Ovary (tissue), 9 donors: ENCODE data around the gene BRINP3. TPM values are rescaled to one million over a fixed set of nuclear protein-coding genes. Genes with fewer than 3 reads are reported as not detected.

Source experiments
- DNase-seq, 5 donors: peaks; one replicate each; pipeline ENCODE4 v3.0.0-alpha.2; 2019 to 2020
- H3K27ac ChIP-seq, 2 donors: fragments of 200-600 bp; one replicate each; pipeline versions ENCODE4 v1.5.1 to v1.8.0; 2019 to 2022
- H3K27me3 ChIP-seq: fragments of 200-600 bp; one replicate; pipeline ENCODE4 v1.8.0; 2022
- H3K36me3 ChIP-seq: fragments of 200-600 bp; sonication (generic); one replicate; pipeline ENCODE4 v1.5.1; 2019
- H3K4me1 ChIP-seq: one replicate; pipeline ENCODE4 v1.8.1; 2013; ENCODE audit warnings: mild to moderate bottlenecking, moderate library complexity; ENCODE audit not compliant: insufficient read depth
- H3K4me3 ChIP-seq: fragments of 200-600 bp; sonication (generic); one replicate; pipeline ENCODE4 v1.5.1; 2017
- H3K9me3 ChIP-seq, 2 donors: fragments of 200-600 bp in 1 of 2; sonication (generic) in 1 of 2; one replicate each; pipeline versions ENCODE4 v1.5.1 to v1.8.1; 2013 to 2019; ENCODE audit warnings: mild to moderate bottlenecking in 1 of 2, moderate library complexity in 1 of 2
- EP300 ChIP-seq: sonication (generic); formaldehyde crosslinking; IDR thresholded peaks from one replicate; pipeline ENCODE4 v1.6.1; 2017; ENCODE audit warnings: antibody characterized with exemption
- POLR2A ChIP-seq: fragments of 450-650 bp; IDR thresholded peaks from one replicate; pipeline ENCODE4 v1.6.1; 2017; ENCODE audit warnings: antibody characterized with exemption, mild to moderate bottlenecking, moderate library complexity
- WGBS, 3 donors: extraction: QIAGEN DNeasy Blood & Tissue Kit in 1 of 3; methylation state at CpG; one replicate each; pipeline versions ENCODE4 v1.1.5 to v1.1.7; 2013 to 2017; 5-methylcytosine and 5-hydroxymethylcytosine counted together
- intact Hi-C, 4 donors: fragments of 100-400 bp; cut with DNase I; formaldehyde crosslinking; loops; one replicate each; pipeline versions ENCODE4 v1.11.0 to v1.15.1; 2022 to 2023
- polyA plus RNA-seq, 2 donors: library from polyadenylated mRNA; stranded (reverse); fragments of 200-250 nt in 1 of 2; fragments of 350-450 nt in 1 of 2; fragmentation: Illumina TruSeq in 1 of 2; extraction: RNeasy Lipid Tissue Mini Kit (QIAGEN cat#74804) in 1 of 2; gene quantifications; one replicate each; pipeline ENCODE4 v1.2.3, GENCODE V29; 2013 to 2014
- total RNA-seq, 7 donors: library from RNA; depleted of rRNA in 2 of 7; stranded (reverse); fragments of >200 nt in 2 of 7; fragmentation: NEBNext Ultra II Directional in 3 of 7; extraction: Animal tissue kit (Norgen Biotek cat#: 25700) in 3 of 7; gene quantifications; one replicate each; pipeline versions ENCODE4 v1.1.0 to v1.2.4, GENCODE V29; 2016 to 2023
- TF ChIP-seq, protein P1 (sequence below), 3 donors: fragments of 450-650 bp in 2 of 3; fragments of 200-600 bp in 1 of 3; IDR thresholded peaks; one replicate each; pipeline versions ENCODE4 v1.5.1 to v1.8.0; 2016 to 2022; ENCODE audit warnings: antibody characterized with exemption in 3 of 3, mild to moderate bottlenecking in 1 of 3
- donor health status: DM: no; HTN: no; CAD: no; lungs with moderate emphysema.
- donor health status: DM: no; HTN: no; CAD: no.
- donor health status: Bipolar disorder and iron deficiency.
- donor health status: DM: yes; HTN: yes; CAD: no.
- donor health status: DM: no; HTN: no; CAD: no.
- donor health status: DM: yes; HTN: yes; CAD: no.

BRINP3 gene
- total and polyA plus RNA-seq, 9 donors = 0.08 to 0.52 (median 0.23) TPM; not detected in 5

GRCh38 chr1:190116921-190117320 lies 360.7 kb downstream of the BRINP3 start:
- no peak for DNase-seq
- Histone ChIP-seq H3K36me3 (no peaks in the 10 kb centered on the region), H3K27me3 (no peaks in the 10 kb centered on the region), H3K4me1 (no peaks in the 10 kb centered on the region), H3K9me3 (no peaks in the 10 kb centered on the region), H3K4me3 (no peak overlapping the region), H3K27ac (no peak overlapping the region)
- intact Hi-C loops = no loop called here
- TF ChIP-seq POLR2A = no peak
- TF ChIP-seq EP300 = no peak
- TF ChIP-seq, protein P1, sequence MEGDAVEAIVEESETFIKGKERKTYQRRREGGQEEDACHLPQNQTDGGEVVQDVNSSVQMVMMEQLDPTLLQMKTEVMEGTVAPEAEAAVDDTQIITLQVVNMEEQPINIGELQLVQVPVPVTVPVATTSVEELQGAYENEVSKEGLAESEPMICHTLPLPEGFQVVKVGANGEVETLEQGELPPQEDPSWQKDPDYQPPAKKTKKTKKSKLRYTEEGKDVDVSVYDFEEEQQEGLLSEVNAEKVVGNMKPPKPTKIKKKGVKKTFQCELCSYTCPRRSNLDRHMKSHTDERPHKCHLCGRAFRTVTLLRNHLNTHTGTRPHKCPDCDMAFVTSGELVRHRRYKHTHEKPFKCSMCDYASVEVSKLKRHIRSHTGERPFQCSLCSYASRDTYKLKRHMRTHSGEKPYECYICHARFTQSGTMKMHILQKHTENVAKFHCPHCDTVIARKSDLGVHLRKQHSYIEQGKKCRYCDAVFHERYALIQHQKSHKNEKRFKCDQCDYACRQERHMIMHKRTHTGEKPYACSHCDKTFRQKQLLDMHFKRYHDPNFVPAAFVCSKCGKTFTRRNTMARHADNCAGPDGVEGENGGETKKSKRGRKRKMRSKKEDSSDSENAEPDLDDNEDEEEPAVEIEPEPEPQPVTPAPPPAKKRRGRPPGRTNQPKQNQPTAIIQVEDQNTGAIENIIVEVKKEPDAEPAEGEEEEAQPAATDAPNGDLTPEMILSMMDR (IDR thresholded peaks at IDR 0.05) = no peak

- TF ChIP-seq POLR2A (no peak), EP300 (no peak)
- TF ChIP-seq, protein P1 (IDR thresholded peaks at IDR 0.05) = no peak
- Histone ChIP-seq H3K4me1 (no peaks in the 10 kb centered on the region), H3K36me3 (no peaks in the 10 kb centered on the region), H3K9me3 (no peaks in the 10 kb centered on the region), H3K4me3 (no peak overlapping the region), H3K27ac (no peak overlapping the region), H3K27me3 (no peaks in the 10 kb centered on the region)
- WGBS, 3 donors = 38 to 69% (median 52%) methylated on average over 1 of the region's 1 CpG
- DNase-seq = no peak
- intact Hi-C loops = no loop called here
Observed at GRCh38 chr1:190104961-190105360, 372.7 kb downstream of the BRINP3 start.

DNA sequence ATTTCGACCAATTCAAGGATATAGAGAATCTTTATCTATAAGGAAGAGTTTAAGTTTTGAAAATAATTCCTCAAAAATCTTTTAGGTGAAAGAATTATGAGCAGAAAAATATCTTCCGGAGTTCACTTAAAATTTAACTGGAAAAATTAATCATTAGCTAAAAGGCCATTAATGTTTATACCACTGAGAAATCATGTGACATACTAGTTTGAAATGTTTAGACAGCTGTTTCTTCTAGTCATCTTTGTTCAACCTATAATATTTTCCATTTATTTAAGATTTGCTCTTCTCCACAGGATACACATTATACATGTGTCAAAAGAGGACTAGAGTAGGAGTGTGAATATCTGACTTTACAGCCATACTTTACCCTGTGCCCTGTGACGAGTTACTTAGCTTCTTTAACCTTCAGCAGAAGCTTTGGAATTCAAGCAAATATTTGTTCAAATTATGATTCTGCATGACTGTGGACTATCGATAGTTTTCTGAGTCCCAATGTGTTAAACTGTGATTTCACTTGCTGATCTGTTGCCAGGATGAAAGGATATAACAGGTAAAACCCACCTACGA lies 374.8 kb downstream of the BRINP3 start:
- no peak overlapping the region for H3K4me3 ChIP-seq
- H3K4me1 ChIP-seq = no peaks in the 10 kb centered on the region
- H3K27me3 ChIP-seq = no peaks in the 10 kb centered on the region
- 72 to 79% (median 73%) methylated on average over 5 of the region's 5 CpGs for WGBS, 3 donors
- H3K27ac ChIP-seq = no peak overlapping the region
- intact Hi-C loops = no loop called here
- TF ChIP-seq, protein P1 (IDR thresholded peaks at IDR 0.05) = no peak
- TF ChIP-seq EP300 (no peak), POLR2A (no peak)
- H3K36me3 ChIP-seq = no peaks in the 10 kb centered on the region
- H3K9me3 ChIP-seq = no peaks in the 10 kb centered on the region
- DNase-seq = no peak

DNA sequence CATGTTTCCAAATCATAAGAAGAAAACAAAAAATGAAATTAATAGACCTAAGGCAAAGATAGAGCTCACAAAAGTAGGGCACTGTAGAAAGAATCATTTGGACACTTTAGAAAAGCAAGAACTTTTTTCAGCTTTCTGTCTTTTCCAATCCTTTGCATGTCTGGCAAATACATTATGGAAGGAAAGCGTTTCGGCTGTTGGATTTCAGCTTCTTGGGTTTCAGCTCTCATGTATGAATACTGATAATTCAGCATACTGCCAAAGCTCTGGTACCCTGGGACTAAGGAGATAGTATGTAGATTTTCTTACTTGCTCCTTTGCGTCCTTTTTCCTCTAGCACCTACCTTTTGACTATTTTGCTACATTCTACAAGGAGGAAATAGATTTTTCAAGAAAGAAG lies 375.9 kb downstream of the BRINP3 start:
- TF ChIP-seq, protein P1 (IDR thresholded peaks at IDR 0.05) = no peak
- no peak for TF ChIP-seq POLR2A
- intact Hi-C loops = no loop called here
- H3K27ac ChIP-seq = no peak overlapping the region
- no peaks in the 10 kb centered on the region for H3K9me3 ChIP-seq
- no peaks in the 10 kb centered on the region for H3K4me1 ChIP-seq
- H3K4me3 ChIP-seq = no peak overlapping the region
- 92 to 94% (median 94%) methylated on average over 3 of the region's 3 CpGs for WGBS, 3 donors
- no peaks in the 10 kb centered on the region for H3K36me3 ChIP-seq
- no peak for DNase-seq
- no peaks in the 10 kb centered on the region for H3K27me3 ChIP-seq
